Keratinocyte (primary cell): ENCODE data around the gene SLK. TPM values are rescaled to one million over a fixed set of nuclear protein-coding genes. Genes with fewer than 3 reads are reported as not detected.

Source experiments
- DNase-seq: peaks from one replicate; pipeline ENCODE4 v3.0.0-alpha.2; 2011; ENCODE audit warnings: low read depth, missing footprints, low spot score
- FAIRE-seq: peaks from 2 replicates; lab custom pipeline; 2011; peaks lifted over from hg19 to GRCh38; lab: Jason Lieb, UNC
- H2AFZ ChIP-seq: 2 replicates; pipeline ENCODE4 v1.6.0; 2012; ENCODE audit warnings: low read length, control low read depth, inconsistent platforms; ENCODE audit not compliant: control insufficient read depth
- H3K27ac ChIP-seq: 2 replicates; pipeline ENCODE4 v1.5.1; 2011; ENCODE audit warnings: low read length; ENCODE audit not compliant: control insufficient read depth, insufficient read depth
- H3K27me3 ChIP-seq: 3 replicates; pipeline ENCODE4 v1.6.0; 2011; ENCODE audit warnings: low read length; ENCODE audit not compliant: control insufficient read depth, insufficient read depth; ENCODE audit errors: extremely low read depth
- H3K36me3 ChIP-seq, 2 experiments: 2 replicates in 1 of 2; 3 replicates in 1 of 2; pipeline ENCODE4 v1.5.1; 2011; ENCODE audit warnings: low read length in 2 of 2, mild to moderate bottlenecking in 1 of 2; ENCODE audit not compliant: control insufficient read depth in 2 of 2, insufficient read depth in 2 of 2; ENCODE audit errors: extremely low read depth in 1 of 2
- H3K4me1 ChIP-seq: 3 replicates; pipeline ENCODE4 v1.5.1; 2011; ENCODE audit warnings: low read length; ENCODE audit not compliant: control insufficient read depth, insufficient read depth; ENCODE audit errors: extremely low read depth
- H3K4me2 ChIP-seq: 3 replicates; pipeline ENCODE4 v1.6.0; 2011; ENCODE audit warnings: low read depth, low read length; ENCODE audit not compliant: control insufficient read depth, insufficient read depth; ENCODE audit errors: extremely low read depth
- H3K4me3 ChIP-seq, 3 experiments: fragments of 200-600 bp in 1 of 3; sonication (generic) in 1 of 3; 2 replicates in 2 of 3; 3 replicates in 1 of 3; pipeline ENCODE4 v1.5.1; 2011 to 2016; ENCODE audit warnings: low read length in 3 of 3, mild to moderate bottlenecking in 3 of 3, control low read depth in 2 of 3, inconsistent platforms in 1 of 3, low read depth in 1 of 3, mixed read lengths in 1 of 3, mixed run types in 1 of 3, moderate library complexity in 1 of 3; ENCODE audit not compliant: control insufficient read depth in 2 of 3, insufficient read depth in 2 of 3; ENCODE audit errors: extremely low read depth in 1 of 3
- H3K79me2 ChIP-seq: 2 replicates; pipeline ENCODE4 v1.6.0; 2012; ENCODE audit warnings: low read length; ENCODE audit not compliant: control insufficient read depth, insufficient read depth
- H3K9ac ChIP-seq: 3 replicates; pipeline ENCODE4 v1.6.0; 2011; ENCODE audit warnings: low read length; ENCODE audit not compliant: control insufficient read depth, insufficient read depth; ENCODE audit errors: extremely low read depth
- H3K9me1 ChIP-seq: 3 replicates; pipeline ENCODE4 v1.6.0; 2011; ENCODE audit warnings: low read length; ENCODE audit not compliant: control insufficient read depth, insufficient read depth; ENCODE audit errors: extremely low read depth
- H3K9me3 ChIP-seq: 2 replicates; pipeline ENCODE4 v1.5.1; 2012; ENCODE audit warnings: low read depth, low read length; ENCODE audit not compliant: control insufficient read depth
- H4K20me1 ChIP-seq: 3 replicates; pipeline ENCODE4 v1.6.0; 2011; ENCODE audit warnings: low read length; ENCODE audit not compliant: control insufficient read depth, insufficient read depth; ENCODE audit errors: extremely low read depth
- CTCF ChIP-seq, 3 experiments: IDR thresholded peaks in 1 of 3; conservative IDR thresholded peaks in 1 of 3; optimal IDR thresholded peaks in 1 of 3; 2 replicates in 2 of 3; 3 replicates in 1 of 3; pipeline versions ENCODE3 to v1.5.1; 2011; ENCODE audit warnings: low read length in 3 of 3, mild to moderate bottlenecking in 3 of 3, moderate library complexity in 2 of 3, control low read depth in 1 of 3, inconsistent platforms in 1 of 3; ENCODE audit not compliant: insufficient read depth in 2 of 3; ENCODE audit errors: extremely low read depth in 1 of 3
- EZH2 ChIP-seq: IDR thresholded peaks from one replicate; pipeline ENCODE4 v1.6.1; 2012; ENCODE audit warnings: inconsistent platforms, mild to moderate bottlenecking, low read length, moderate library complexity
- dilution Hi-C: fragments of 300-500 bp; cut with MboI; formaldehyde crosslinking; loops from one replicate; pipeline ENCODE4 v1.7.0; 2020; ENCODE audit warnings: low sequenced_read_pairs; ENCODE audit not compliant: extremely low pct_ligation_motif_present
- polyA plus RNA-seq, 5 experiments: library from polyadenylated mRNA; depleted of rRNA in 3 of 5; stranded (reverse) in 3 of 5; stranded (forward) in 1 of 5; unstranded in 1 of 5; fragments of >200 nt; gene quantifications; 1 replicate in 1 of 5; 2 replicates in 3 of 5; 3 replicates in 1 of 5; pipeline versions ENCODE4 v1.2.1 to v1.2.3, GENCODE V29; 2011 to 2012; ENCODE audit warnings: missing spikeins in 2 of 5, low read depth in 1 of 5, low replicate concordance in 1 of 5

The SLK gene
- polyA plus RNA-seq, 1 donor (not counting 4 experiments of a cell fraction or from before 2014, with no cell fraction given): 36.7 TPM

GRCh38 chr10:103925591-103925990 lies 41.3 kb upstream of the SLK start:
- no peaks in the 10 kb centered on the region for H3K79me2 ChIP-seq
- no peak for TF ChIP-seq CTCF (optimal IDR thresholded peaks at IDR 0.05 in 1 of 3, IDR thresholded peaks at IDR 0.05 in 1 of 3, conservative IDR thresholded peaks at IDR 0.05 in 1 of 3; ENCODE audit: extremely low read depth in 1 of 3, insufficient read depth in 2 of 3, low read length in 3 of 3)
- TF ChIP-seq EZH2: no peak
- H3K9me1 ChIP-seq: no peaks in the 10 kb centered on the region
- no peaks in the 10 kb centered on the region for H3K36me3 ChIP-seq
- H3K9me3 ChIP-seq: no peaks in the 10 kb centered on the region
- peak; percentile 17 for FAIRE-seq
- no peaks in the 10 kb centered on the region for H4K20me1 ChIP-seq
- no peaks in the 10 kb centered on the region for H3K27me3 ChIP-seq
- no peak overlapping the region for H3K4me3 ChIP-seq
- dilution Hi-C loops: no loop called here
- H3K4me2 ChIP-seq: no peak overlapping the region
- peaks cover 13% of the 10 kb centered on the region for H3K4me1 ChIP-seq
- DNase-seq: no peak
- H3K27ac ChIP-seq: no peak overlapping the region
- H3K9ac ChIP-seq: no peak overlapping the region
- H2AFZ ChIP-seq: no peak overlapping the region

- H3K27me3 ChIP-seq: no peaks in the 10 kb centered on the region
- H3K4me2 ChIP-seq: no peak overlapping the region
- TF ChIP-seq EZH2 (no peak), CTCF (optimal IDR thresholded peaks at IDR 0.05 in 1 of 3, IDR thresholded peaks at IDR 0.05 in 1 of 3, conservative IDR thresholded peaks at IDR 0.05 in 1 of 3; ENCODE audit: extremely low read depth in 1 of 3, insufficient read depth in 2 of 3, low read length in 3 of 3) (no peak)
- no peaks in the 10 kb centered on the region for H4K20me1 ChIP-seq
- H3K4me3 ChIP-seq: no peak overlapping the region
- peaks cover 22% of the 10 kb centered on the region for H3K4me1 ChIP-seq
- no peaks in the 10 kb centered on the region for H3K36me3 ChIP-seq
- no peaks in the 10 kb centered on the region for H3K79me2 ChIP-seq
- peaks cover 2% of the 10 kb centered on the region for H3K9me1 ChIP-seq
- DNase-seq: no peak
- dilution Hi-C loops: no loop called here
- no peak overlapping the region for H3K9ac ChIP-seq
- FAIRE-seq: no peak
- no peak overlapping the region for H3K27ac ChIP-seq
- no peak overlapping the region for H2AFZ ChIP-seq
- H3K9me3 ChIP-seq: no peaks in the 10 kb centered on the region
These were observed 40.1 kb upstream of the SLK start for GRCh38 chr10:103926722-103927319.
